WTC11 (cell line): ENCODE data around the gene XPO6. TPM values are rescaled to one million over a fixed set of nuclear protein-coding genes. Genes with fewer than 3 reads are reported as not detected.

Experiments
- ATAC-seq: fragments of 200-7000 bp; cut with Tn5 transposase; 2 replicates; pipeline ENCODE4 v1.10.0; 2021; ENCODE audit warnings: mild to moderate bottlenecking, moderate library complexity
- CTCF ChIA-PET: fragments of 300-600 bp; sonication (Branson Sonifier 250); formaldehyde crosslinking; loops from one replicate; lab custom pipeline; 2021; ENCODE audit warnings: antibody characterized with exemption; lab: Charles Lee
- POLR2A ChIA-PET: fragments of 350-600 bp; sonication (Branson Sonifier 250); formaldehyde crosslinking; loops from one replicate; lab custom pipeline; 2021; ENCODE audit warnings: antibody characterized with exemption; lab: Charles Lee
- DNase-seq: peaks from one replicate; pipeline ENCODE4 v3.0.0; 2021; ENCODE audit warnings: low spot score
- H3K27ac Mint-ChIP-seq: 2 replicates; pipeline ENCODE4 v1.8.0; 2021; ENCODE audit warnings: mixed read lengths
- H3K27me3 Mint-ChIP-seq: 2 replicates; pipeline ENCODE4 v1.8.0; 2021; ENCODE audit warnings: low read depth, mild to moderate bottlenecking, moderate library complexity, mixed read lengths
- H3K36me3 Mint-ChIP-seq: 2 replicates; pipeline ENCODE4 v1.8.0; 2021; ENCODE audit warnings: mixed read lengths
- H3K4me1 Mint-ChIP-seq: 2 replicates; pipeline ENCODE4 v1.8.0; 2022; ENCODE audit warnings: mixed read lengths
- H3K4me3 Mint-ChIP-seq: 2 replicates; pipeline ENCODE4 v1.8.0; 2021; ENCODE audit warnings: mild to moderate bottlenecking, moderate library complexity, mixed read lengths
- H3K9me3 Mint-ChIP-seq: 2 replicates; pipeline ENCODE4 v1.8.0; 2021; ENCODE audit warnings: mixed read lengths
- CREB1 ChIP-seq: sonication (generic); formaldehyde crosslinking; IDR thresholded peaks from 2 replicates; pipeline ENCODE4 v1.8.0; 2023; ENCODE audit warnings: mild to moderate bottlenecking, missing genetic modification reagents
- CREM ChIP-seq: sonication (generic); formaldehyde crosslinking; IDR thresholded peaks from 2 replicates; pipeline ENCODE4 v1.8.1; 2022; ENCODE audit warnings: mild to moderate bottlenecking, missing genetic modification reagents, moderate library complexity
- ETV6 ChIP-seq: sonication (generic); formaldehyde crosslinking; IDR thresholded peaks from 2 replicates; pipeline ENCODE4 v1.8.1; 2022; ENCODE audit warnings: mild to moderate bottlenecking, missing genetic modification reagents
- GTF2I ChIP-seq: fragments of 250-450 bp; sonication (Bioruptor Pico); conservative IDR thresholded peaks from 2 replicates; pipeline ENCODE4 v1.4.0; 2021; ENCODE audit warnings: mild to moderate bottlenecking
- IRF2 ChIP-seq: sonication (generic); formaldehyde crosslinking; IDR thresholded peaks from 2 replicates; pipeline ENCODE4 v1.8.0; 2022; ENCODE audit warnings: low read depth, missing genetic modification reagents, borderline replicate concordance
- JAZF1 ChIP-seq: fragments of 250-450 bp; sonication (Bioruptor Pico); IDR thresholded peaks from 2 replicates; pipeline ENCODE4 v1.9.0; 2021; ENCODE audit warnings: moderate library complexity, mild to moderate bottlenecking, inconsistent platforms
- JUN ChIP-seq: sonication (generic); formaldehyde crosslinking; IDR thresholded peaks from 2 replicates; pipeline ENCODE4 v1.8.0; 2023; ENCODE audit warnings: mild to moderate bottlenecking, missing genetic modification reagents
- NFE2L1 ChIP-seq: sonication (generic); formaldehyde crosslinking; IDR thresholded peaks from 2 replicates; pipeline ENCODE4 v1.8.1; 2023; ENCODE audit warnings: missing genetic modification reagents
- SMAD3 ChIP-seq: sonication (generic); formaldehyde crosslinking; IDR thresholded peaks from 2 replicates; pipeline ENCODE4 v1.8.0; 2022; ENCODE audit warnings: missing genetic modification reagents, mild to moderate bottlenecking, borderline replicate concordance
- TEAD4 ChIP-seq: sonication (generic); formaldehyde crosslinking; IDR thresholded peaks from 2 replicates; pipeline ENCODE4 v1.8.0; 2022; ENCODE audit warnings: mild to moderate bottlenecking, missing genetic modification reagents
- ZNF121 ChIP-seq: sonication (generic); formaldehyde crosslinking; IDR thresholded peaks from 2 replicates; pipeline ENCODE4 v1.8.0; 2023; ENCODE audit warnings: missing genetic modification reagents
- ZNF396 ChIP-seq: fragments of 250-450 bp; sonication (Bioruptor Pico); IDR thresholded peaks from 2 replicates; pipeline ENCODE4 v1.8.0; 2021; ENCODE audit warnings: mild to moderate bottlenecking, moderate library complexity, borderline replicate concordance
- total RNA-seq: library from RNA; stranded (reverse); gene quantifications from 3 replicates; pipeline ENCODE4 v1.2.3, GENCODE V29; 2021
- TF ChIP-seq, protein P1 (sequence below): sonication (generic); formaldehyde crosslinking; IDR thresholded peaks from 2 replicates; pipeline ENCODE4 v1.8.0; 2022; ENCODE audit warnings: mild to moderate bottlenecking, missing genetic modification reagents
- TF ChIP-seq, protein P2 (sequence below): sonication (generic); formaldehyde crosslinking; IDR thresholded peaks from 2 replicates; pipeline ENCODE4 v1.8.1; 2022; ENCODE audit warnings: low read depth, missing genetic modification reagents, borderline replicate concordance
- TF ChIP-seq, protein P3 (sequence below): sonication (generic); formaldehyde crosslinking; IDR thresholded peaks from 2 replicates; pipeline ENCODE4 v1.8.1; 2023; ENCODE audit warnings: mild to moderate bottlenecking, missing genetic modification reagents
- TF ChIP-seq, protein P4 (sequence below): sonication (generic); formaldehyde crosslinking; IDR thresholded peaks from 2 replicates; pipeline ENCODE4 v1.8.0; 2023; ENCODE audit warnings: missing genetic modification reagents, mild to moderate bottlenecking, borderline replicate concordance
- TF ChIP-seq, protein P5 (sequence below): sonication (generic); formaldehyde crosslinking; IDR thresholded peaks from 2 replicates; pipeline ENCODE4 v1.8.0; 2022; ENCODE audit warnings: mild to moderate bottlenecking, missing genetic modification reagents
- TF ChIP-seq, protein P6 (sequence below): sonication (generic); formaldehyde crosslinking; IDR thresholded peaks from 2 replicates; pipeline ENCODE4 v1.8.0; 2022; ENCODE audit warnings: mild to moderate bottlenecking, missing genetic modification reagents

XPO6 gene
- total RNA-seq, 1 experiment from 2014 or later, result 160 TPM

DNA sequence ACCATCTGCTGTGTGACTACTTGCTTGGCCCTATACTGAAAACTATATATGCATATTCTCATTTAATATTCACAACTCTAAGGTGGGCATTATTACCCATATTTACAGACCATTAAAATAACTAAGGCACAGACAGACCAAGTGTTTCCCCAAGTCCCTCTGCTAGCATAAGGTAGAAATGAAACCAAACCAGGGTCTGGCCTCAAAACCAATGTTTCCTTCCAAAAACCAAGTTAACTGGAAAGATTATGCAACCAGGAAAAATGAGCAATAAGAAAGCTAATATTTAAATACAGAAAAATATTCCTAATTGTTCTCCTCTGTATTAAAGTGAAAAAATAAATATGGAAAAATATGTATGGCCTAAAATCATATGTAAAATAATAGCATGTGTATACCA lies 50.1 kb downstream of the XPO6 start:
- Mint-ChIP-seq H3K27me3 (no peaks in the 10 kb centered on the region), H3K4me1 (peaks cover 29% of the 10 kb centered on the region), H3K4me3 (no peak overlapping the region), H3K36me3 (peaks cover 24% of the 10 kb centered on the region), H3K27ac (0 out of 2 replicates have a peak overlapping the region, but pooled peaks have one; percentile 73), H3K9me3 (no peaks in the 10 kb centered on the region)
- TF ChIP-seq ZNF121 (CRISPR knock-in tag), result no peak
- no peak for TF ChIP-seq CREM (CRISPR knock-in tag)
- TF ChIP-seq JUN (CRISPR knock-in tag), result no peak
- TF ChIP-seq, protein P1, sequence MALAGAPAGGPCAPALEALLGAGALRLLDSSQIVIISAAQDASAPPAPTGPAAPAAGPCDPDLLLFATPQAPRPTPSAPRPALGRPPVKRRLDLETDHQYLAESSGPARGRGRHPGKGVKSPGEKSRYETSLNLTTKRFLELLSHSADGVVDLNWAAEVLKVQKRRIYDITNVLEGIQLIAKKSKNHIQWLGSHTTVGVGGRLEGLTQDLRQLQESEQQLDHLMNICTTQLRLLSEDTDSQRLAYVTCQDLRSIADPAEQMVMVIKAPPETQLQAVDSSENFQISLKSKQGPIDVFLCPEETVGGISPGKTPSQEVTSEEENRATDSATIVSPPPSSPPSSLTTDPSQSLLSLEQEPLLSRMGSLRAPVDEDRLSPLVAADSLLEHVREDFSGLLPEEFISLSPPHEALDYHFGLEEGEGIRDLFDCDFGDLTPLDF (CRISPR knock-in tag), result no peak
- ChIA-PET POLR2A (no interaction called here), CTCF (no interaction called here)
- no peak for ATAC-seq
- DNase-seq, result no peak

DNA sequence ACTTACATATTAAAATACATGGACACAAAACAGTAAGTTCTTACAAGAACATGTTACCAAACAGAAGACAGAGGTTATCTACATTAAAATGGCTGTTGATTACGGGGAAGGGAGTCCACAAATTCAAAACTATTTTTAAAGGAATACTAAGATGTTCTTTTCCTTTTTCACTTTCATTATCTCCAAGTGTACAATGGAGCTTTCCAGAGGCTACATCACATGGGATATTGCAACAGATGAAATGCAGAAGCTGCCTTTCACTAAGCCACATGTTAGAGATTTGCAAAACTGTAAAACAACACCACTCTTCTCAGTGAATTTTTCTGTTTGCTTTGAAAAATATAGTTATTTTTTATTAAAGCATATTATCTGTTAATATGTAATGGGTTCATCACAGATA lies 53.6 kb downstream of the XPO6 start:
- no peak overlapping the region for H3K4me3 Mint-ChIP-seq
- ChIA-PET CTCF (interaction anchor here (2.2 kb wide), 1 partner anchor 67 kb away, joined by 4 read pairs; no protein-coding TSS in a partner anchor), POLR2A (no interaction called here)
- TF ChIP-seq TEAD4 (CRISPR knock-in tag) (no peak), JAZF1 (CRISPR knock-in tag) (no peak), NFE2L1 (no peak), ETV6 (CRISPR knock-in tag) (no peak), CREM (CRISPR knock-in tag) (no peak), IRF2 (no peak)
- TF ChIP-seq, protein P2, sequence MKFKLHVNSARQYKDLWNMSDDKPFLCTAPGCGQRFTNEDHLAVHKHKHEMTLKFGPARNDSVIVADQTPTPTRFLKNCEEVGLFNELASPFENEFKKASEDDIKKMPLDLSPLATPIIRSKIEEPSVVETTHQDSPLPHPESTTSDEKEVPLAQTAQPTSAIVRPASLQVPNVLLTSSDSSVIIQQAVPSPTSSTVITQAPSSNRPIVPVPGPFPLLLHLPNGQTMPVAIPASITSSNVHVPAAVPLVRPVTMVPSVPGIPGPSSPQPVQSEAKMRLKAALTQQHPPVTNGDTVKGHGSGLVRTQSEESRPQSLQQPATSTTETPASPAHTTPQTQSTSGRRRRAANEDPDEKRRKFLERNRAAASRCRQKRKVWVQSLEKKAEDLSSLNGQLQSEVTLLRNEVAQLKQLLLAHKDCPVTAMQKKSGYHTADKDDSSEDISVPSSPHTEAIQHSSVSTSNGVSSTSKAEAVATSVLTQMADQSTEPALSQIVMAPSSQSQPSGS (CRISPR knock-in tag), result no peak
- TF ChIP-seq, protein P3, sequence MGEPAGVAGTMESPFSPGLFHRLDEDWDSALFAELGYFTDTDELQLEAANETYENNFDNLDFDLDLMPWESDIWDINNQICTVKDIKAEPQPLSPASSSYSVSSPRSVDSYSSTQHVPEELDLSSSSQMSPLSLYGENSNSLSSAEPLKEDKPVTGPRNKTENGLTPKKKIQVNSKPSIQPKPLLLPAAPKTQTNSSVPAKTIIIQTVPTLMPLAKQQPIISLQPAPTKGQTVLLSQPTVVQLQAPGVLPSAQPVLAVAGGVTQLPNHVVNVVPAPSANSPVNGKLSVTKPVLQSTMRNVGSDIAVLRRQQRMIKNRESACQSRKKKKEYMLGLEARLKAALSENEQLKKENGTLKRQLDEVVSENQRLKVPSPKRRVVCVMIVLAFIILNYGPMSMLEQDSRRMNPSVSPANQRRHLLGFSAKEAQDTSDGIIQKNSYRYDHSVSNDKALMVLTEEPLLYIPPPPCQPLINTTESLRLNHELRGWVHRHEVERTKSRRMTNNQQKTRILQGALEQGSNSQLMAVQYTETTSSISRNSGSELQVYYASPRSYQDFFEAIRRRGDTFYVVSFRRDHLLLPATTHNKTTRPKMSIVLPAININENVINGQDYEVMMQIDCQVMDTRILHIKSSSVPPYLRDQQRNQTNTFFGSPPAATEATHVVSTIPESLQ (CRISPR knock-in tag), result no peak
- peaks cover 22% of the 10 kb centered on the region for H3K4me1 Mint-ChIP-seq
- peak overlapping the region; percentile 47 for H3K27ac Mint-ChIP-seq
- H3K27me3 Mint-ChIP-seq, result no peaks in the 10 kb centered on the region
- H3K9me3 Mint-ChIP-seq, result no peaks in the 10 kb centered on the region
- peaks cover 28% of the 10 kb centered on the region for H3K36me3 Mint-ChIP-seq
- ATAC-seq, result no peak
- no peak for DNase-seq

DNA sequence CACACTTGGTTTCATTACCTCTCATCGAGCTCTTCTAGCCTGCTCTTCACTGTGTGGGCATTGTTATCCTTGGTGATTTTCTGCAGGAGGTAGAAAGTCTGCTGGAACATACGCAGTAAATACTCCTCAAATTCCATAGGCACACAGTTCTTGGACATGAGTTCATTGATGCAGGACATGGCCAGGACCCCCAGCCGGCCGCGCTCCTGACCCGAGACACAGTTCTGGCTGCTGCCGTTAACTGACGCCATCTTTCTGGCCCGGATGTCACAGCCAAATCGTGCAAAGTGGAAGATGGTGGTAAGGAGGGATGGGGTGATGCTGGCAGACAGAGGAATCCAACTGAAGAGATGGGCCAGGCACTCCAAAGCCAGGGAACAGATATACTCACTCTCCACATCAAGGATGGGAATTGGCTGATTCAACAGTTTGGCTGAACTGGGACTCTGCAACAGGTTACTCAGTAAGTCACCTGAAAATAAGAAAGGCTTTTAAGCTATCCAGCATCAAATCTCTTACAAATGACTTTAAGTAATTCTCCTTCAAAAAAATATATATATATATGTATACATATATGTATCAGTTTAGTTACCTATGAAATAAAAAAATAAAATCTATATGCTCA lies 55.6 kb downstream of the XPO6 start:
- no peak for ATAC-seq
- Mint-ChIP-seq H3K27me3 (no peaks in the 10 kb centered on the region), H3K27ac (no peak overlapping the region), H3K4me1 (peaks cover 10% of the 10 kb centered on the region), H3K4me3 (no peak overlapping the region), H3K36me3 (peaks cover 41% of the 10 kb centered on the region), H3K9me3 (no peaks in the 10 kb centered on the region)
- DNase-seq, result no peak
- CTCF ChIA-PET, result no interaction called here
- POLR2A ChIA-PET, result interaction anchor here (0.5 kb wide), 1 partner anchor 968 kb away, joined by 5 read pairs; no protein-coding TSS in a partner anchor
- TF ChIP-seq CREB1 (CRISPR knock-in tag), result no peak
- TF ChIP-seq CREM (CRISPR knock-in tag), result no peak
- no peak for TF ChIP-seq SMAD3 (CRISPR knock-in tag)
- TF ChIP-seq, protein P4, sequence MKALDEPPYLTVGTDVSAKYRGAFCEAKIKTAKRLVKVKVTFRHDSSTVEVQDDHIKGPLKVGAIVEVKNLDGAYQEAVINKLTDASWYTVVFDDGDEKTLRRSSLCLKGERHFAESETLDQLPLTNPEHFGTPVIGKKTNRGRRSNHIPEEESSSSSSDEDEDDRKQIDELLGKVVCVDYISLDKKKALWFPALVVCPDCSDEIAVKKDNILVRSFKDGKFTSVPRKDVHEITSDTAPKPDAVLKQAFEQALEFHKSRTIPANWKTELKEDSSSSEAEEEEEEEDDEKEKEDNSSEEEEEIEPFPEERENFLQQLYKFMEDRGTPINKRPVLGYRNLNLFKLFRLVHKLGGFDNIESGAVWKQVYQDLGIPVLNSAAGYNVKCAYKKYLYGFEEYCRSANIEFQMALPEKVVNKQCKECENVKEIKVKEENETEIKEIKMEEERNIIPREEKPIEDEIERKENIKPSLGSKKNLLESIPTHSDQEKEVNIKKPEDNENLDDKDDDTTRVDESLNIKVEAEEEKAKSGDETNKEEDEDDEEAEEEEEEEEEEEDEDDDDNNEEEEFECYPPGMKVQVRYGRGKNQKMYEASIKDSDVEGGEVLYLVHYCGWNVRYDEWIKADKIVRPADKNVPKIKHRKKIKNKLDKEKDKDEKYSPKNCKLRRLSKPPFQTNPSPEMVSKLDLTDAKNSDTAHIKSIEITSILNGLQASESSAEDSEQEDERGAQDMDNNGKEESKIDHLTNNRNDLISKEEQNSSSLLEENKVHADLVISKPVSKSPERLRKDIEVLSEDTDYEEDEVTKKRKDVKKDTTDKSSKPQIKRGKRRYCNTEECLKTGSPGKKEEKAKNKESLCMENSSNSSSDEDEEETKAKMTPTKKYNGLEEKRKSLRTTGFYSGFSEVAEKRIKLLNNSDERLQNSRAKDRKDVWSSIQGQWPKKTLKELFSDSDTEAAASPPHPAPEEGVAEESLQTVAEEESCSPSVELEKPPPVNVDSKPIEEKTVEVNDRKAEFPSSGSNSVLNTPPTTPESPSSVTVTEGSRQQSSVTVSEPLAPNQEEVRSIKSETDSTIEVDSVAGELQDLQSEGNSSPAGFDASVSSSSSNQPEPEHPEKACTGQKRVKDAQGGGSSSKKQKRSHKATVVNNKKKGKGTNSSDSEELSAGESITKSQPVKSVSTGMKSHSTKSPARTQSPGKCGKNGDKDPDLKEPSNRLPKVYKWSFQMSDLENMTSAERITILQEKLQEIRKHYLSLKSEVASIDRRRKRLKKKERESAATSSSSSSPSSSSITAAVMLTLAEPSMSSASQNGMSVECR (CRISPR knock-in tag), result no peak
- TF ChIP-seq, protein P5, sequence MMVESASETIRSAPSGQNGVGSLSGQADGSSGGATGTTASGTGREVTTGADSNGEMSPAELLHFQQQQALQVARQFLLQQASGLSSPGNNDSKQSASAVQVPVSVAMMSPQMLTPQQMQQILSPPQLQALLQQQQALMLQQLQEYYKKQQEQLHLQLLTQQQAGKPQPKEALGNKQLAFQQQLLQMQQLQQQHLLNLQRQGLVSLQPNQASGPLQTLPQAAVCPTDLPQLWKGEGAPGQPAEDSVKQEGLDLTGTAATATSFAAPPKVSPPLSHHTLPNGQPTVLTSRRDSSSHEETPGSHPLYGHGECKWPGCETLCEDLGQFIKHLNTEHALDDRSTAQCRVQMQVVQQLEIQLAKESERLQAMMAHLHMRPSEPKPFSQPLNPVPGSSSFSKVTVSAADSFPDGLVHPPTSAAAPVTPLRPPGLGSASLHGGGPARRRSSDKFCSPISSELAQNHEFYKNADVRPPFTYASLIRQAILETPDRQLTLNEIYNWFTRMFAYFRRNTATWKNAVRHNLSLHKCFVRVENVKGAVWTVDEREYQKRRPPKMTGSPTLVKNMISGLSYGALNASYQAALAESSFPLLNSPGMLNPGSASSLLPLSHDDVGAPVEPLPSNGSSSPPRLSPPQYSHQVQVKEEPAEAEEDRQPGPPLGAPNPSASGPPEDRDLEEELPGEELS (CRISPR knock-in tag), result no peak
- TF ChIP-seq GTF2I (CRISPR knock-in tag), result no peak
- TF ChIP-seq, protein P6, sequence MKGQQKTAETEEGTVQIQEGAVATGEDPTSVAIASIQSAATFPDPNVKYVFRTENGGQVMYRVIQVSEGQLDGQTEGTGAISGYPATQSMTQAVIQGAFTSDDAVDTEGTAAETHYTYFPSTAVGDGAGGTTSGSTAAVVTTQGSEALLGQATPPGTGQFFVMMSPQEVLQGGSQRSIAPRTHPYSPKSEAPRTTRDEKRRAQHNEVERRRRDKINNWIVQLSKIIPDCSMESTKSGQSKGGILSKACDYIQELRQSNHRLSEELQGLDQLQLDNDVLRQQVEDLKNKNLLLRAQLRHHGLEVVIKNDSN (CRISPR knock-in tag), result no peak
- TF ChIP-seq, protein P2 (CRISPR knock-in tag), result no peak
- no peak for TF ChIP-seq ZNF396
